GM12874 (cell line): ENCODE results near the gene SORBS2.

ENCODE experiments used
- TF ChIP-seq, protein P1 (sequence below): IDR thresholded peaks from 2 replicates; pipeline ENCODE4 v1.5.1; 2011; ENCODE audit warnings: low read depth, mild to moderate bottlenecking, control low read depth, low read length, moderate library complexity; ENCODE audit not compliant: insufficient read depth

Gene SORBS2, protein sequence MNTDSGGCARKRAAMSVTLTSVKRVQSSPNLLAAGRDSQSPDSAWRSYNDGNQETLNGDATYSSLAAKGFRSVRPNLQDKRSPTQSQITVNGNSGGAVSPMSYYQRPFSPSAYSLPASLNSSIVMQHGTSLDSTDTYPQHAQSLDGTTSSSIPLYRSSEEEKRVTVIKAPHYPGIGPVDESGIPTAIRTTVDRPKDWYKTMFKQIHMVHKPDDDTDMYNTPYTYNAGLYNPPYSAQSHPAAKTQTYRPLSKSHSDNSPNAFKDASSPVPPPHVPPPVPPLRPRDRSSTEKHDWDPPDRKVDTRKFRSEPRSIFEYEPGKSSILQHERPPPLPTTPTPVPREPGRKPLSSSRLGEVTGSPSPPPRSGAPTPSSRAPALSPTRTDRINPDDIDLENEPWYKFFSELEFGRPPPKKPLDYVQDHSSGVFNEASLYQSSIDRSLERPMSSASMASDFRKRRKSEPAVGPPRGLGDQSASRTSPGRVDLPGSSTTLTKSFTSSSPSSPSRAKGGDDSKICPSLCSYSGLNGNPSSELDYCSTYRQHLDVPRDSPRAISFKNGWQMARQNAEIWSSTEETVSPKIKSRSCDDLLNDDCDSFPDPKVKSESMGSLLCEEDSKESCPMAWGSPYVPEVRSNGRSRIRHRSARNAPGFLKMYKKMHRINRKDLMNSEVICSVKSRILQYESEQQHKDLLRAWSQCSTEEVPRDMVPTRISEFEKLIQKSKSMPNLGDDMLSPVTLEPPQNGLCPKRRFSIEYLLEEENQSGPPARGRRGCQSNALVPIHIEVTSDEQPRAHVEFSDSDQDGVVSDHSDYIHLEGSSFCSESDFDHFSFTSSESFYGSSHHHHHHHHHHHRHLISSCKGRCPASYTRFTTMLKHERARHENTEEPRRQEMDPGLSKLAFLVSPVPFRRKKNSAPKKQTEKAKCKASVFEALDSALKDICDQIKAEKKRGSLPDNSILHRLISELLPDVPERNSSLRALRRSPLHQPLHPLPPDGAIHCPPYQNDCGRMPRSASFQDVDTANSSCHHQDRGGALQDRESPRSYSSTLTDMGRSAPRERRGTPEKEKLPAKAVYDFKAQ (N-terminal part only)

DNA sequence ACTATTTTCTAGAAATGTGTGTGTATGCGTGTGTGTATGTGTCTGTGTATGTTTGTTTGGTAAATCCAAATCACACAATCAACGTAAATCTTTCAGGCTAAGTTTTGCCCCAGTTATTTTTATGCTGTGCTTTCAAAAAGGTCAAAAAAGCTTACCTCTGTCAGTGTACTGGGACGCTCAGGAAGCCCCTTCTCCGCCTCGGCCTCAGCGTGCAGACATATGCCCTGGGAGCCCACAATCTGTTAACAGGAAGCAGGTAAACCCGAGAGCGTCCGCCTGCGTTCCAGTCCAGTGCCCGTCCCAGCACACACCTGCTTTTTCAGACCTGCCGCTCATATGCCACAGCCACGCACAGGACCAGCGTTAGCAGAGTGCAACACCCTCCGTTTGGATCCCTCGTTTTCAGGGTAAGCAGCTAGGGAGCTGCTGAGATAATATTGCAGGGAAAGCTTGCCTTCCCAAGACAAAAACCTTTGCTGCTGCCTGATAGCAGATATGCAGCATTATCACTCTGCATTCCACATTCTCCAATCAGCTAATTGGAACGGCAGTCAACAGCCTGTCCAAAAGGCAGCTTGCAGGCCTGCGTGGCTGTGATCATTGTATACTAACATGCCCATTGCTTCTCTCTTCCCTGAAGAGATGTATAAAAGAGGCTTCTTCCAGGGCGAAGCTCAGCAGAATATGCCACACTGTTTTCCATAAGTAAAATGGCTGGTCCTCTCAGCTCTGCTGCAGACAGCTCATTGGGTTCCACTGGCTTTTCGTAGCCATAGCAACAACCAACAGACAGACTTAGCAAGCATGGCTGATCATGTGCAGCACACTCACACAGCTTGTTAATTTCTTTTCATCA is at the start of gene SORBS2:
Gene SORBS2 (minus strand): TSS at position 686 of the 856 bp plus-strand sequence. CDS start 121,623 bp downstream, outside the sequence.
- TF ChIP-seq, protein P1, sequence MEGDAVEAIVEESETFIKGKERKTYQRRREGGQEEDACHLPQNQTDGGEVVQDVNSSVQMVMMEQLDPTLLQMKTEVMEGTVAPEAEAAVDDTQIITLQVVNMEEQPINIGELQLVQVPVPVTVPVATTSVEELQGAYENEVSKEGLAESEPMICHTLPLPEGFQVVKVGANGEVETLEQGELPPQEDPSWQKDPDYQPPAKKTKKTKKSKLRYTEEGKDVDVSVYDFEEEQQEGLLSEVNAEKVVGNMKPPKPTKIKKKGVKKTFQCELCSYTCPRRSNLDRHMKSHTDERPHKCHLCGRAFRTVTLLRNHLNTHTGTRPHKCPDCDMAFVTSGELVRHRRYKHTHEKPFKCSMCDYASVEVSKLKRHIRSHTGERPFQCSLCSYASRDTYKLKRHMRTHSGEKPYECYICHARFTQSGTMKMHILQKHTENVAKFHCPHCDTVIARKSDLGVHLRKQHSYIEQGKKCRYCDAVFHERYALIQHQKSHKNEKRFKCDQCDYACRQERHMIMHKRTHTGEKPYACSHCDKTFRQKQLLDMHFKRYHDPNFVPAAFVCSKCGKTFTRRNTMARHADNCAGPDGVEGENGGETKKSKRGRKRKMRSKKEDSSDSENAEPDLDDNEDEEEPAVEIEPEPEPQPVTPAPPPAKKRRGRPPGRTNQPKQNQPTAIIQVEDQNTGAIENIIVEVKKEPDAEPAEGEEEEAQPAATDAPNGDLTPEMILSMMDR, result no peak

DNA sequence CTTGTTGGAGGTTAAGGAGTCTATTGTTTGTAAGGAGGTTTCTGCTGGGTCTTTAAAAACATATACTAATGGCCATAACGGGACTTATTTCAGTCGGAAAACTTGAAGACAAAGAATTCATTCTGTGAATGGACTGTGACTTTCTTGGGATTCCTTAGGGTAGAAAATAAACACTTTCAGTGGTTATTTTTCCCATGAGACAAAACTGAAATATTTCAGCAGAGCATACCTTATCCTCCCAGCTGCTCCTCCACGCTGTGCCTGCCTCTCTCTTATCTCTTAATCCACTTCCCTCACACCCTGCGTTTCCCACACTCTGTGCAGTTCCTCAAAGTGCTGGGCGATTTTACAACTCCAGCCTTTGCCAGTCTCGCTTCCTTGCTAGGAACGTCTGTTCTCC is 47.1 kb upstream of the SORBS2 start:
- TF ChIP-seq, protein P1, result no peak

DNA sequence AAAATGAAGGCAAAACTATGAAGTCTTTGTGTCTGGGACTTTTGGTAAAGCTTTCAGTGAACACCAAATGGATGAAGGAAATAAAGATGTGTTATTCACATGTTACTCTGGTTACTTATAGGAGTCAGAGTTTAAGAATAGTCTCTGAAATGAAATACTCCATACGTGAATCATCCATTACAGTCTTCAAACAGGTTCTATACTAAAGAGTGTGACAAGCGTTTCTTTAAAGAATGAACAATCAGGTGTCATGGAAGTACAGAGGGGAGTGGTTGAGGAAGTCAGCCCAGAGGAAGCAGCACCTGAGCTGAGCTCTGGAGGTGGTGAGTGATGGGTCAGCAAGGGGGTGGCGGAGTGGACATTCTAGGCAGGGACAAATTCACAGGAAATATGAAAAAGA is 41.8 kb upstream of the SORBS2 start:
- TF ChIP-seq, protein P1, result no peak

DNA sequence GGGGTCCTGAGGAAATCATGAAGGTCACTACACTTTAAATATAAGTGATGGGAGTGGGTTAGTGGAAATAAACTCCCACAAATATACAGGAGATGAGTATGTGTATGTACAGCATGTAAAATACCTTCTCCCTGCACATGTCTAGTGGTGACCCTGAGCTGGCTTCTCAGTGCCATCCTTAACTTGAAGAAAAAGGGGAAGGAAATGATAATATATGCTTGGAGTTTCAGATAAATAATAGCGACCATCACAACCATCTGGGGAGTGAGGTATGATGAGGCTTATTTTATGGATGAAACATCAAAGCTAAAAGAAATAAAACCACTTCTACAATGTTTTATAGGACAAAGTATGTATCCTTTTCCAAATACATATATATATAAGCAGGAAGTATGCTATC is 41.0 kb upstream of the SORBS2 start:
- TF ChIP-seq, protein P1, result no peak

DNA sequence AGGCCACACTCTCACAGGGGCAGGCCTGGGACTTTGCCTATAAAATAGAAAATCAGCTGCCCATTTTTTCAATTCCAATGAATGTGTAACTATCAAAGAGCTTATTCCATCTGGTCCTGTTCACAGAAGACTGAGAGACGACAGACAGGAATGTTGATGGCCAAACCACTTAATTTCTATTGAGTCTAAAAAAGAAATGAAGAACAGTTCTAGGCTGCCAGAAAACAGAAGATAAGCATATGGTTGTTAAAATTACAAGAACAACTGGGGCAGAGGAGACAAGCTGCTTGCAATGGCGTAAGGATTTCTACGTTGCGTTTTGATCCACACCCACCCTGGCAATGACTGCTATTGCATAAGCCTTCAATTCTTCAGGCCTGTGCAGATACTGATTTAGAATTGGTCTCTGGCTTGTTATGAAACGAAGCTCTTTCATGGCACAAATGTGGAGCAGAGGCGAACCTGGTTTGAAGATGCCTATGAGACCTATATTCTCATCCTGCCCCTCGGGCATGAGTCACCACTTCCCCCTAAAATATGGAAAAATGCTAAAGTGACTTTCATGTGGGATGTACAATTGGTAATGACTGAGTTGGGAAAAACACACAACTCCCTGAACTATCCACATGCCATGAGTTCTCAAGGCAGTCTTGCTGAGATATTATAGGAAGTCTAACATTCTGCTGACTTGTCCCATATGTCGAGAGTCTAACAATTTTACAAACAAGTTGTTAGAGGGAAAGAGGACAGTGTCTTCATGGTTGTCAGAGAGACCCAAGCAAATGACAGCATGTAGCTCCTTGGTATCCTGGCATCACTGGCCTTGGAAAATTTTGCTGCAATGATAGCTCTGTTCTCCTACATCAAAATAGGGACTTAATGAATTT is 37.9 kb upstream of the SORBS2 start:
- TF ChIP-seq, protein P1, result no peak

DNA sequence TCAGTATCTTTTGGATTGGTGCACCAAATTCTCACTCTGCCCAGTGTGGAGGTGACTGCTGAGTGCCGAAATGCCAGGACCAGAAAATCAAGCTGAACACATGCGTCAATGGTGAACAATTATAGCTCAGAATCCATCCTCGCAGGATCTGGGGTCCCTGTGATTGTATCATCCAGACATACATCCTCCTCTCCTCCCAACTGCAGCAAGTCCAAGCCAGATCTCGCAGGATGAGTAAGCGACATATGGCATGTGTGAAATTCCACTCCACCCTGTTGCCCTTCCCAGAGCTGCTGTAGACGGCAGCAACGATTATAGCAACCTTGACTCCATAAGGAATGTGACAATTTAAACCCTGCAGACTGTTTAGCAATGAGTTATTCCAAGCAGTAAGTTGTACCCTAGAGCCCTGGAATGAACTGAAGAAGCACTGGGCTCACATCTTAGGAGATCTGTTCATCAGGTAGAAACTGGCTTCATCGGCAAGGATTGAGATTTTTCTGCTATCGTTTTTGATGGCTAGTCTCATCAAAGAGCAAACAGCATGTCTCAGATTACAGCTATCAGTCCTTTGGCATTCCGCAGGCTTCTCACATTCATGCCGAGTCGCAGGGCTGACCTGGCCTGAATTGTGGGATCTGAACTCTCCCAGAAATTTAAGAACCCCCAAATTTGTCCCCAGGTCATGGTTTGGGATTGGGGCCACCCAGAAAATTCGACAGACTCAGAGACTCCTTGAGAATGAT is 35.5 kb upstream of the SORBS2 start:
- TF ChIP-seq, protein P1, result no peak
